ENCODE results near the gene THAP10. TPM values are rescaled to one million over a fixed set of nuclear protein-coding genes. Genes with fewer than 3 reads are reported as not detected.
A peak's percentile ranks its signal among the peaks of the same experiment; 100 is the strongest.

THAP10 gene
- total RNA-seq, 6 experiments from 2014 or later: 0.83 to 2.8 (median 1.4) TPM

- Histone ChIP-seq H3K27ac (peak overlapping the region in 2 of 3 donors; percentile 24 to 56), H3K9me3 (no peaks in the 10 kb centered on the region), H3K27me3 (no peaks in the 10 kb centered on the region), H3K36me3 (no peaks in the 10 kb centered on the region), H3K4me1 (peaks cover 0 to 4% (median under 1%) of the 10 kb centered on the region in 4 donors), H3K4me3 (peak overlapping the region; percentile 76 to 85 (median 82))
- whole genome bisulfite sequencing (ENCODE audit: insufficient coverage, low coverage, low lambda C conversion rate, missing lambda C conversion rate): 7% methylated on average over 8 of the region's 10 CpGs
- DNase-seq (no peak), ATAC-seq (peak in 3 of 4 donors; percentile 4 to 16 (median 7))
- TF ChIP-seq, protein P1, sequence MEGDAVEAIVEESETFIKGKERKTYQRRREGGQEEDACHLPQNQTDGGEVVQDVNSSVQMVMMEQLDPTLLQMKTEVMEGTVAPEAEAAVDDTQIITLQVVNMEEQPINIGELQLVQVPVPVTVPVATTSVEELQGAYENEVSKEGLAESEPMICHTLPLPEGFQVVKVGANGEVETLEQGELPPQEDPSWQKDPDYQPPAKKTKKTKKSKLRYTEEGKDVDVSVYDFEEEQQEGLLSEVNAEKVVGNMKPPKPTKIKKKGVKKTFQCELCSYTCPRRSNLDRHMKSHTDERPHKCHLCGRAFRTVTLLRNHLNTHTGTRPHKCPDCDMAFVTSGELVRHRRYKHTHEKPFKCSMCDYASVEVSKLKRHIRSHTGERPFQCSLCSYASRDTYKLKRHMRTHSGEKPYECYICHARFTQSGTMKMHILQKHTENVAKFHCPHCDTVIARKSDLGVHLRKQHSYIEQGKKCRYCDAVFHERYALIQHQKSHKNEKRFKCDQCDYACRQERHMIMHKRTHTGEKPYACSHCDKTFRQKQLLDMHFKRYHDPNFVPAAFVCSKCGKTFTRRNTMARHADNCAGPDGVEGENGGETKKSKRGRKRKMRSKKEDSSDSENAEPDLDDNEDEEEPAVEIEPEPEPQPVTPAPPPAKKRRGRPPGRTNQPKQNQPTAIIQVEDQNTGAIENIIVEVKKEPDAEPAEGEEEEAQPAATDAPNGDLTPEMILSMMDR (IDR thresholded peaks at IDR 0.05): peak in 3 of 4 donors; percentile 21 to 30 (median 28)
- no peak for TF ChIP-seq POLR2A (IDR thresholded peaks at IDR 0.05)
- intact Hi-C loops (cut with DNase I): no loop called here
These were observed 803 bp upstream of the THAP10 start for GRCh38 chr15:70892912-70893560.

GRCh38 chr15:70882361-70882760 lies 9.9 kb downstream of the THAP10 start:
- no peaks in the 10 kb centered on the region for H3K9me3 ChIP-seq
- no peak for DNase-seq
- no peak overlapping the region for H3K4me3 ChIP-seq
- intact Hi-C loops (cut with DNase I): no loop called here
- ATAC-seq: no peak
- WGBS (ENCODE audit: insufficient coverage, low coverage, low lambda C conversion rate, missing lambda C conversion rate): 57% methylated on average over 2 of the region's 2 CpGs
- H3K27ac ChIP-seq: no peak overlapping the region
- no peaks in the 10 kb centered on the region for H3K36me3 ChIP-seq
- no peaks in the 10 kb centered on the region for H3K27me3 ChIP-seq
- H3K4me1 ChIP-seq: no peaks in the 10 kb centered on the region
- TF ChIP-seq, protein P1 (IDR thresholded peaks at IDR 0.05): no peak
- TF ChIP-seq POLR2A (IDR thresholded peaks at IDR 0.05): no peak

DNA sequence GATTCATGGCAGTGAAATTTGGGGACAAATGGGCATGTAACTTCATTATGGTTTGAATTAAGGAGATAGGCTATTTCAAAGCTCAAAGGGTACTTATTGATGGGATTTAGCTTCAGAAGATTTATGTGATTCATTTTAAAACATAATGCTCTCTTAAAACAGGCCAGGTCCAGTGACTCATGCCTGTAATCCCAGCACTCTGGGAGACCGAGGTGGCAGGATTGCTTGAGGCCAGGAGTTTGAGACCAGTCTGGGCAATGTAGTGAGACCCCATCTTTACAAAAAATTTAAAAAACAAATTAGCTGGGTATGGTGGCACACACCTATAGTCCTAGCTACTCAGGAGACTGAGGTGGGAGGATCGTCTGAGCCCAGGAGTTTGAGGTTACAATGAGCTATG lies 11.5 kb downstream of the THAP10 start:
- Histone ChIP-seq H3K4me3 (no peak overlapping the region), H3K4me1 (peaks cover 0 to 15% (median 7%) of the 10 kb centered on the region in 4 donors), H3K36me3 (no peaks in the 10 kb centered on the region), H3K27ac (no peak overlapping the region), H3K27me3 (no peaks in the 10 kb centered on the region), H3K9me3 (no peaks in the 10 kb centered on the region)
- no peak for ATAC-seq
- 100% methylated on average over 1 of the region's 2 CpGs for WGBS (ENCODE audit: insufficient coverage, low coverage, low lambda C conversion rate, missing lambda C conversion rate)
- intact Hi-C loops (cut with DNase I): no loop called here
- no peak for DNase-seq
- TF ChIP-seq POLR2A (IDR thresholded peaks at IDR 0.05): no peak
- TF ChIP-seq, protein P1 (IDR thresholded peaks at IDR 0.05): no peak

DNA sequence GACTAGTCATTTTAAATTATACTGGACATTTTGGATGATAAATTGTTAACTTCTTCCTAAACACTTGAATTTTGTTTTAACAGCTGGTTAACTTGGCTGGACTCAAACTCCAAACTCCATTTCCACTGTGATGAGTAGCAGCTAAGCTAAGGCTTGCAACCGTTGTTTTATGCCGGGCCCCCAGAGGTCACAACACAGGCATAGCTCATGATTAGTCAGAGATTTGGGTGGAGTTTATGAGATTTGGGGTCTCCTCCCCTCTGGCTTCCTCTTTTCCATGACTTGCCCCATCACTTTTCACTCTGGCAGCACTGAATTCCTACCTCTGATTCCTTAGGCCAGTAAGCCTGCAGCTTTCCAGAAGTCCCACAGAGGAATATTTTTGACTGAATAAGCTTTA lies 12.8 kb downstream of the THAP10 start:
- H3K27me3 ChIP-seq: no peaks in the 10 kb centered on the region
- no peak for TF ChIP-seq POLR2A (IDR thresholded peaks at IDR 0.05)
- TF ChIP-seq, protein P1 (IDR thresholded peaks at IDR 0.05): no peak
- no peaks in the 10 kb centered on the region for H3K9me3 ChIP-seq
- ATAC-seq (no peak), DNase-seq (no peak)
- intact Hi-C loops (cut with DNase I): no loop called here
- H3K4me1 ChIP-seq: peaks cover 0 to 25% (median 11%) of the 10 kb centered on the region in 4 donors
- 49% methylated on average over 2 of the region's 2 CpGs for WGBS (ENCODE audit: insufficient coverage, low coverage, low lambda C conversion rate, missing lambda C conversion rate)
- H3K27ac ChIP-seq: no peak overlapping the region
- H3K4me3 ChIP-seq: no peak overlapping the region
- H3K36me3 ChIP-seq: no peaks in the 10 kb centered on the region
